HG03097 (cell line): ENCODE results near the gene MALSU1.

Source experiments
- ATAC-seq: cut with Tn5 transposase; IDR thresholded peaks from one replicate; pipeline ENCODE4 v1.9.1; 2021; ENCODE audit not compliant: unreplicated experiment, low FRiP score

MALSU1 gene

DNA sequence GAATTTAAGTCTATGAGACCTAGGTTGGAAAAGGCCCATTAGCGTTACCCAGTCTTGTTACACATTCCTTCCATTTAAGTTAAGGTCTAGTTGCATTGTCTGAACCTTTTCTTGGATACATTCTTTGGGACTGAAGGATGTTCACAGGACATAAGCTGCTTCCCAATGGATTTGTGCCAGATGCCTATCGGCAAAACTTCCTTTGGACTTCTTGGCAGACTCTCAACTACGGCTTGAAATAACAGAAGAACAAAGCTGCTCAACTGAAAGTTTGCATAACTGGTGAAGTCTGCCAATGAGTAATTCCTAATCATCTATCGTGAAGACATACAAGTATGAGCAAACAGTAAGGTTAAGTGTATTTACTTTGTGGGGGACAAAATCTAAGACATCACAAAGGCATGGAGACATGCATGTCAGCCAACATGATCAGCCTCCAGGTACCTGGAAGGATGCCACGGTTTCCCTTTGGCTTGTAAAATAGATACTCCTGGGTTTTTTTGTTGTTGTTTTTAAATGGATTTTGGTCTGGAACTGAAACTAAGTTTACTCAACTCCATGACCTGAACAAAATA lies 35.4 kb downstream of the MALSU1 start:
- no peak for ATAC-seq

DNA sequence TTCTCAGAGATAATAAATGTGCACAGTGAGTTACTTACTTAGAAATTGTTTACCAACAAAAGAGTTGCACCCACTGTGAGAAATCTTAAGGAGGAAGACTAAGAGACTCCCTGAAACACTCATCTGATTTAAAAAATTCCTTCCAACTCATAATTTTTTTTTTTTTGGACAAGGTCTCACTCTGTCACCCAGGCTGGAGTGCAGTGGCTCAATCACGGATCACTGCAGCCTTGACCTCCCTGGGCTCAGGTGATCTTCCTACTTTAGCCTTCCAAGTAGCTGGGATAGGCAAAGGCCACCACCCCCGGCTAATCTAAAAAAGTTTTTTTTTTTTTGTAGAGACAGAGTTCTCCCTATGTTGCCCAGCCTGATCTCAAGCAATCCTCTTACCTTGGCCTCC lies 36.0 kb downstream of the MALSU1 start:
- ATAC-seq: no peak

DNA sequence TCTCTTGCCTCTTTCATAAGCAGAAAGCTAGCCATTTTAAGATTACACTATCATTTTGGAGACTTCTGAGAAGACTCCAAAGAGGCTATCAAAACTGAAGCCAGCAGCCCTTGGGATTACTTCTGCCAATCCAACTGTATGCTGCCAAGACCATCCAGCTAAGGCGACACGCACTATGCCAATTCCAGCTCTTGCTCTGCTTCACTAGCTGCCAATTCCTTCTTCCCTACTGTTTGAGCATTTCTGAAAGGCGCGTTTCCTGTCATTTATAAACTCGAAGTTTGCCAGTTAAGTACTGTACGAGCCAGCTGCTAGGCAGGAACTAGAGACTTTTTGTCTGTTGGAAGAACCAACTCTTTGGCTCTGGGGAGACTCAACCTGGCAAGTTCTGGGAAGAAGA lies 36.5 kb downstream of the MALSU1 start:
- no peak for ATAC-seq

DNA sequence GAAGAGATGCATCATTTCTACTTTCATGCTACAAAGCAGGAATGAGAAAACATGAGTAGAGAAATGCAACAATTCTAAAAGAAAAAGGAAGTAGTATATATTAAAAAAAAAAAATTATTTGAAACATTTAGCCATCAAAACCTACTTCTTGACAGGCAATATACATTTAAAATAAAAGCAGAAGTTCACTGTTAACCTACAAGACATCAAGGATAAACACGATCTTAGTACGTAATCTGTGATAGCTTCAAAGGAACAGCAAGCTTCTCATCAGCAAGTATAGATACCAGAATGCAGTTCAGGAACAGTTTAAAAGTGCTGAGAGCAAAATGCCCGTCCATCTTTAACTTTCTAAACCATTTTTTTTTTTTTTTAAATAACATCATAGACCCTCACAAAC lies 36.9 kb downstream of the MALSU1 start:
- no peak for ATAC-seq

DNA sequence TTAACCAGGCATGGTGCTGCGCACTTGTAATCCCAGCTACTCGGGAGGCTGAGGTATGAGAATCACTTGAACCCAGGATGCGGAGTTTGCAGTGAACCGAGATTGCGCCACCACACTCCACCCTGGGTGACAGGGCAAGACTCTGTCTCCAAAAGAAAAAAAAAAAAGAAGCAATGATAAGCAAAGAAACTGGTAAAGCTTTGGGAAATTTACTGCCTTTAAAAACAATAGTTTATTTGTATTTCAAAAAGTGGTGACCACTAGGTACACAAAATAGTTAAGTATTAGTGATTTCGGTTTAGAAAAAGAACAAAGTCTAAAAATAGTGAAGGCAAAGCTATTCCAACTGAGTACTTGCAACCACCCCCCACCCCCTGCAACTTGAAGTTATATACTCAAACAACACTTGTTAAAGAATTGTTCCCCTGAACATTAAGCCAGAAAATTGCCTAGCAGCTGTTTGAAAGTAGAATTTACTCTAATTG lies 37.7 kb downstream of the MALSU1 start:
- ATAC-seq: no peak

DNA sequence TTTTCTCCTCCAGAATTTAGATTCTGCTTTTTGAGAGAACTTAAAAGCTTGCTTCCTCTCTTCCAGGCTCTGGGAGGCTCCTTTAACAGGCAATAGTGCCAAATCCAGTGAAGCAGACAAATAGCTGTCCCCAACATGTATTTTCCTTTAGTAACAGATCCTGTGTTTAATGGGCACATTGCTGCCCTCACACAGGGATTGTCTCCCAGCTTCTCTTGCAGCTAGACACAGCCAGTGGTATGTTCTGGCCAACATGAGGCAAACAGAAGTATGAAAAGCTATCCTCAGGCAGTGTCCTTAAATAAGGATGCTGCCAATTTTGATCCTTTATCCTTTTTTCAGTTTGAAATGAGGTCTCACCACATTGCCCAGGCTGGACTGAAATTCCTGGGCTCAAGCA lies 38.2 kb downstream of the MALSU1 start:
- no peak for ATAC-seq

DNA sequence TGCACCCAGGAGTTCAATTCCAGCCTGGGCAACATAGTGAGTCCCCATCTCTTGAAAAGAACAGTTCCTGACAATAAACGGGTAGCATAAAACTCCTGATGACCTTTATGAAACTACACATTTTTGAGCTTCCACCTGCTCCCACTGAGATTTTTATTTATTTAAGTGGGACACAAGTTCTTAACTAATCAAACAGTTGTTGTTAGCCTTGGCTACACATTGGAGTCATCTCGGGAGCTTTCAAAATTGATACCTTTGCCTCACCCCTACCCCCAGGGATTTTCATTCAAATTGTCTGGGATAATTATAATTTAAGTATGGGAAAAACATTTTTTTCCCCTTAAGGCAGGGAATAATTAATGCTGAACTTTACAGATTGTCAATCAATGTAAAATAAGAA lies 39.3 kb downstream of the MALSU1 start:
- ATAC-seq: no peak

DNA sequence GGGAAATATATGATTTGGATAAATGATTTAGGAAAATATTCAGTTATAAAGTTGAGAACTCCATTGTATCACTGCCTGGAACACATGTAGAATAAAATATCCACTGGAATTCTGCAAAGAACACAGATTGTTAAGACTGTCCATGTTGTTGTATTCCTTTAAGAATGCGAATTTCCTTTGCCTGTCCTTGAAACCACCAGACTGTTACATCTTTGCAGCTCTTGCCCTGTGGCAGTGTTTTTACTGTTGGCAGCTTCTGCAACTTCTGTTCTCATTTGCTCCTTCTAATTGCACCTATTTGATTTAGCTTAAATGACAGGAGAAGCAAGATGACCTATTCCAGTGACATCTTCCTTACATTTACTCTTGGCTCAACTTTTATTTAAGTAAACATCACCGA lies 39.7 kb downstream of the MALSU1 start:
- ATAC-seq: no peak

DNA sequence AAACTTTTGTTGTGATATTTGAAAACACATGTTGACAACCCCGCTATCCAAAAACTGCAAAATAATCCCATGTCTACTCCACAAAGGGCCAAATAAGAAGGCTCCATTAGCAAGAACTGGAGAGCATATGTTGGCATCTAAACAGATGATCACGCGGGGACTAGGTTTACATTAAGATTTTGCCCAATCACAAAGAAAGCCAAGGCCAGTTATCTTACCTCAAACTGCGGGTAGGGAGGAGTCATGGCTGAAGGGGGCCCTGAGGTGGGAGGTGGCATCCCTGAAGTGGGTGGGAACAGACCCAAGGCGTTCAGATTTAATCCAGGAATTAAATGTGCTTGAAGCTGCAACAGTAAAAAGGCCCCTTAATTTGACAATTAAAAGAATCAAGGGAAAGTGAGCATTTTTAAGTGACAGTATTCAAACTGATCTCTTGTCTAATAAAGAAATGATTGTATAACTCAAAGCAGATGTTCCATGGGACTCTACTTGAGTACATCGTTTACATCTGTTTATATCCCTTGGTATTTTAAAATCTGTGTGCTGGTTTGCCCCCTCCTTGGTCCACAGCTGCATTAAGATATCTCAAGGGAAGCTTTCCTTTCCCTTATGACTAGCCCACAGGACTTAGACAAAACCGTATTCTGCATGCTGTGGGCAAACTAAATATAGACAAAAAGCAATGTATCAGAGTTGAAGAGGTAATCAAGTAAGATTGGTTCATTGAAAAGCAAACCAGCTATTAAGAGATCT lies 42.9 kb downstream of the MALSU1 start:
- ATAC-seq: no peak

DNA sequence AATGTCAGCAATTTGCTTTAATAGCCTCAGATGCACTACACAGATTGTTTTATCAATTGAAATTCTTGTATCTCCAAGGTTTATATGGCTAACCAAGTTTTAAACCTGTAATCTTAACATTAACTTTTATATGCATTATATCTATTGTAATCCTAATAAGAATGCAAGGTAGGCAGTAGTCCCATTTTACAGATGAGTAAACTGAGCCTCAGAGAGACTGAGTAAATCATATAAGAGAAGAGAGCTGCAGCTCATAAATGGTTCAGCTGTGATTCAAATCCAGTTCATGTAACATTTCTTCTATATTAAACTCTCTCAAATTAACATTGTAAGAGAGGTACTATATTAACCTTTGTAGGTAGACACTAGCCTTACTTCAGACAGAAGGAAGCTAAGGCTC lies 44.0 kb downstream of the MALSU1 start:
- no peak for ATAC-seq

DNA sequence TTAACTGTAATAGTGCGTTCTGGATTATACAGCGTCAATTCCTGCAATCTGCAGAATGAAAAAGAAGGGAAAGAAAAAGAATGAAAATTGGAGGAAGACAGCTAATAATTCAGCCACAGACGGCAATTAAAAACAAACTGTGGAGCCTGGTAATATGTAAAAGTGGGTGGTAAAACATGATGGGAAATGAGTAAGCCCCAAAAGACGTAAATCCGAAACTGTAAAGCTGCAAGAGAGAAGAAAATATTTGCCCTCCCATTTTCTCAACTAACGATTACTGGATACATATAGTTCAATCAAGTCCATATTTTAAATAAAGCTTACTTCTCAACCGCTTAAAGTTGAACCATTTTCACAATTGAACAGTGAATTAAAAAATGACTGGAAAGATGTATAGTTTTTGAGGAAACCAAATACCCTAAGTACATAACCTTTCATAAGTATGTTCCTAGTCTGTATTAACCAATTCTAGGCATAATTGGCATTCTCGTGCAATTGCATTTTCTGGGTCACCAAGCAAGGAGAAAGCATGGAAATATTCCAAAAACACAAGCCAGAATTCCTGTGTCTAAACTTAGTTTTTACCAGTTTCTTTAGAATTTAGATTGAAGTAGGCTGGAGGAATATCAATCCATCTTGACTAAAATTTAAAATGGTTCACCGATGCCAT lies 44.8 kb downstream of the MALSU1 start:
- ATAC-seq: no peak

DNA sequence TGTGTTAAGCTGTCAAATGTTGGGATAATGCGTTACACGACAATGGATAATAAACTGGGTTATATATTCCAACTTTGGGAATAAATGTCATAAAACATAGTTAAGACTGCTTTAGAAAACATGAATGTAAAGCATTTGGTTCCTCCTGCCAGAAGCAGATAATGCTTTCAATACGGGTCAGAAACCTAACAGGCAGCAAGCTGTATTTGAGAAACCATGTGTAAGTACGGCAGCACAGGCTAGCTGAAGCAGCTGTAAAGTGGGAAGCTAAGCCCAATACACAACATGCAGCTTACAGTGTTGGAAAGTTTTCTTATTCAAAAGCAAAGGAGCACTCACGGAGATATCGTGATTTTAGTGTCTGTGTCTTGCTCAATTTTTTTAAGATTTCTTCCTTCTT lies 46.5 kb downstream of the MALSU1 start:
- ATAC-seq: no peak

DNA sequence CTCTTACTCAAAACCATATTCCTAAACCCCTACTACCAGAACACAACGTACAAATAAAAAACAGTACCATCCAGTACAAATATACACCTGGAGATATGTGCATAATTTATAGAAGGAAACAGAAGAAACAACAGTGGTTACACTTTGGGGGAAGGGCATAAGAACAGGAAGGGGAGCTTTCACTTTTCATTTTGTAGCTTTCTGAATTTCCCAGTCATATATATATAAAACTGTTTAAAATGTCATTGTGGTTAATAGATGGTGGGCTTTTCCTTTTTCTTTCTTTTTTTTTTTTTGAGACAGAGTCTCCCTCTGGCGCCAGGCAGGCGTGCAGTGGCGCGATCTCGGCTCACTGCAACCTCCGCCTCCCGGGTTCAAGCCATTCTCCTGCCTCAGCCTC lies 47.2 kb downstream of the MALSU1 start:
- ATAC-seq: no peak

DNA sequence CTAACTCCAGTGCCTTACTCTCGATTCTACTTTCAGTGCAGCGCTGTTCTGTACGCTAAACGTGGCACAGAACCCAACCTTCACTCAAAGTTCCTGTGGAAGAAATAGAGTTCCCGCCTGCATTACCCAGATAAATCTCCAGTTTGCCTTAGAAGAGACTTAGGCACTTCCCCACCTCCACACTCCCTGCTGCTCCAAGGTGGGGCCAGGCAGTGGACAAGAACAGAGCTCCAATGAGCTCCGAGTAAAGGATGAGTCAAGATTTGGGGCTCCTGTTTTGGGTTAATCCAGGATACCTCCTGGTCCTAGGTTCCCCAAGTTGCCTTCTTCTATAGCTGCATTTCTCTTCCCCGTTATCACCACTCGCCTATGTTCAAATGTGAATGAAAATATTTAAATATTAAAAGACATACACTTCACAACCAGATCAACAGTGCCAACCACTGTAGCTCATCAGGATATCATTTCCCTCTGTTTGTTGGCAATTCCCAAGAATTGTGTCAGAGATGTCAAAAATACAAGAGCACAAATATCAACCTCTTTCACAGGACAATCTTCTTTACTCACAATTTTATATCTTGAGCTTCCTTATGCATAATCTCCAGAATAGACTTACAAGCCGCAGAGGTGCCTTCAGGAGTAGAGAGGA lies 48.0 kb downstream of the MALSU1 start:
- ATAC-seq: no peak

DNA sequence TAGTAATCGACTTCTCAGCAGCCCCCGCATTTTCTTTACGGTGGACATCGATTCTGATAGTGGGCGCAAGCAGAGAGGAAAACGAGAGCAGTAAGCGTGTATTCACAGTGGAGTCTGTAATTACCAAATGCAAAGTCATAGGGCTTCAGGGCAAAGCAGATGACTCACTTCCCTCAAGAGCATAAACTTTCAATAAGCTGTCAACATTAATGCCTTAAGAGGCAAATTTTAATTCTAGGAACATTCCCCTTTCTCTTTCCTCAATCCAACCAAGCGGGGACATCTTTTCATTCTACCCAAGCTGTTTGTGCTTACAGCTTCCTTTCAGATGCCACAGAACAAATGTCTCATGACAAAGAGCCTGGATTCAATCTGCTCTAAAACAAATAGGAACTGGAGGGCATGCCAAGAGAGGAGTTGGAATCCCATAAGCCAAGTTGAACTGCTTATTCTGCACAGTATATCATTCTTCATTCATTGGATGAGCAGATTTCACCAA lies 48.6 kb downstream of the MALSU1 start:
- no peak for ATAC-seq

DNA sequence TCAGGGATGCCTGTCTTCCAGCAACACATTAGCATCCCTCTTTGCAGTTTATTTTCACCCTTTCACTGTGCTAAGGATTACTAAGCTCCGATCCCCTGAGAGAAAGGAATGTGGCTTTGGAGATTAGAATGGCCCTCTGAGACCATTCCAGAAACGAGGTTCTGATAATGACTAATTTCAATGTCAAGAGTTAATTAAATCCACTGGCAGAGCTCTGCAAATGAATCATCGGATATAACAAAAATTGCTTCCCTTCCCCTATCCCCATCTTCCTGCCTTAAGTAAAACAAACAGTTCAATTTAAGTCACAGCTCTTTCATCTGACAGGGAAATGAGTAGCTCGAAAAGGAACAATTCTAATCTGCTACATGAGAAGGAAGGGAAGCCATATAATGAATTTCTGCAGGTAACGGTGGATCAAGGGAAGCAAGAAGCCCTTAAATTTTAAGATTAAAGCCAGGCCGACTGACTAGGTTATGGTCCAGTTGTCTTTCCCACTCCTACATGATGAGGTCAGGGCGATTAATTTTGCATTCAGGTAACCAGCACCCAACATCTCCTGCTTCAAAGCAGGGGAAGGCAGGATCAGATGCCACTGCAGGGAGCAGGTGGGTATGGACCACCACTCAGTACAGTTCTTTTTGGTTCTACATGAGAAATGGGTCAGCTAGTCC lies 50.5 kb downstream of the MALSU1 start:
- ATAC-seq: no peak

DNA sequence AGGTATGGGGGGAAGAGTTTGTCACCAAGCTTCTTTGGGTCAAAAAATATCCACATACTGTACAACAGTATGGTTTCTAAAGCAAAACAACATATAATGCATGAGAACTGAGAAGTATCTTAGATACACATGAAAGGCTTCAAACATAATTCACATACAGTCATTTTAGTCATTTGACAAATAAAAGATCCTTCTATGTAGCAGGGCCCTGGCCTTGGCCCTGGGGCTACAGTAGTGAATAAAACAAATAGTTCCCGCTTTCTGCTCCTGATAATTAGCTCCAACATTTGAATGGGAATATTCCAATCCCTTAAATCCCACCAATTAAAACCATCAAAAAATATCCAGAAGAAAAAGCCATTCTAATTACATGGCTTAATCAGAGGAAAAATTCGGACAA lies 51.3 kb downstream of the MALSU1 start:
- ATAC-seq: no peak

DNA sequence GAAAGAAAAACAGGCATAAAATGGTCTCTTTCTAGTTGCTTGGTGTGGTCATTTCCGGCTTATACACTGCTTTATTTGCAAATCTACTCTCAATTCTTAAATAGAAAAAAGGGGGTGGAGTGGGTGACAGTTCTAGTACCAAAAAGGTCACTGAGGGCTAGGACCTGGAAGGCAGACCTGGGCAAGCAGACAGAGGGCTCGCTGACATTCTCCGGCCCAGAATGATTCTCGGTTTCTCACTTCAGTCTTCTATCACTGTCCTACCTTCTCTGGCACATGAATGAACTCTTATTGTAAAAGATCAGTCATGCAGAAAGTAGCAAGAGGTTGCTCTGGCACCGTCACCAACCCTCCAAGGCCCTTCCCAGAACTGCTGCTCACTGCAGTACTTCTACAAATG lies 54.0 kb downstream of the MALSU1 start:
- no peak for ATAC-seq

DNA sequence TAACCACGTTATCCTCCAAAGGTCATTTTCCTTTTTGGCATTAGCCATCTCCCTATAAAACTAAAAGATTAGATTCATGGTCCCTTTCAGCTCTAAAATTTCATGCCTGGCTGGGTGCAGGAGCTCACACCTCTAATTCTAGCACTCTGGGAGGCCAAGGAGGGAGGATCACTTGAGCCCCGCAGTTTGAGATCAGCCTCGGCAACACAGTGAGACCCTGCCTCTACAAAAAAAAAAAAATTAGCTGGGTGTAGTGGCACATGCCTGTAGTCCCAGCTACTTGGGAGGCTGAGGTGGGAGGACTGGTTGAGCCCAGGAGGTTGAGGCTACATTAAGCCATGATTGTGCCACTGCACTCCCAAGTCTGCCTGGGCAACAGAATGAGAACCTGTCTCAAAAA lies 57.0 kb downstream of the MALSU1 start:
- no peak for ATAC-seq

DNA sequence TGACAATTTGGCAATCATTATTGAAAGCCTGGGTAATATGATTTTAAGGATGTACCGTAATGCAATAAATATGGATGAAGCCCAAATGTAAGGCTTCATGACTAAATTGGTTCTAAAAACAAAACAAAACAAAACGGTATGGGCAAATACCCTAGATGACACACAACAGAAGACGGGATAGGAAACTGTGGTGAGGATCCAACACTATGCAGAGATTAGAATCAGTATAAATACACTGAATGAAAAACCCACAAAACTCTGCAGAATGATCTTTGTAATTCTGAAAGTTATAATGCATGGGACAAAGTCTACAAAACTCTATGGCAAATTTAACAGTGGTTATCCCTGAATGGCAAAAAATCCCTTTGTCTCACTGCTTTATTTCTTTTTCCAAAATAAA lies 57.6 kb downstream of the MALSU1 start:
- no peak for ATAC-seq
